Activated CD8-positive, alpha-beta memory T cell treated with anti-CD3 and anti-CD28 coated beads, Interleukin-2, amount 50 U/mL, for 4 hours (primary cell): ENCODE measurements around the gene POU6F2.

Experiments used
- DNase-seq: peaks from one replicate; pipeline ENCODE4 v3.0.0-alpha.2; 2020

POU6F2 gene

DNA sequence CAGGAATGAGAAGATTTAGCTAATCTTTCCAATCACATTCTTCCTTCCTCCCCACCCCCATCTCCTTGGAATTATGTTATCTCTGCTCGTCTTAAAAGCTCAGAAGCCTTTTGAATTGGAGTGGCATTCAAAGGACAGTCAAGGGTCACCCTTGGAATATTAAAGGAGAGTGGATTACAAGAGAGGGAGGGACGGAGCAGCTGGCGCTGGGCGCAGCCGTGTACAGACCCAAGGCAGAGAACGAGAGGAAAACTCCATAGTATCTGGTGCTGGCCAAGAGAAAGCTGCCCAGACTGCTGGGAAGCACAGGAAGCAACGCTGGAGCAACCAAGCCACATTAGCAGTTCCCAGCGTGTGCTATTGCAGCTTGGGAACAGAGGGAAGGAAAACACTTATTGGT is 95.7 kb downstream of the POU6F2 start:
- DNase-seq = no peak

DNA sequence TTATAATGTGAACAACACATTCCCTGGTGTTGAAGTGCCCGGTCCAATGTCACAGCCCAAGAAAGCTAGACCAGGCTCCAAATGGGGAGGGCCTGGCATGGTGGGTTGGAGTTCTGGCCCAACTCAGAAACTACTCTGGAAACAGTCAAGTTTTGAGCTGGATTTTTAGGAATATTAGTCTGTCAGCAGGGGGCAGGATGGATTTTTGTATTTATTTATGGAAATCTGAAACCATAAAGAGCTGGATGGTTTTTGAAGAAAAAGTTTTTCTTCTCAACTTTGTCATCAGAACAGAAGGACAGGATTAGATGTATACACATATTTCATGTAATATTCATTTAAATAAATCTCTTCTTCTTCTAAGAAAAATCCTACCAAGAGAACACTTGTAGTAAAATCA is 97.5 kb downstream of the POU6F2 start:
- no peak for DNase-seq

DNA sequence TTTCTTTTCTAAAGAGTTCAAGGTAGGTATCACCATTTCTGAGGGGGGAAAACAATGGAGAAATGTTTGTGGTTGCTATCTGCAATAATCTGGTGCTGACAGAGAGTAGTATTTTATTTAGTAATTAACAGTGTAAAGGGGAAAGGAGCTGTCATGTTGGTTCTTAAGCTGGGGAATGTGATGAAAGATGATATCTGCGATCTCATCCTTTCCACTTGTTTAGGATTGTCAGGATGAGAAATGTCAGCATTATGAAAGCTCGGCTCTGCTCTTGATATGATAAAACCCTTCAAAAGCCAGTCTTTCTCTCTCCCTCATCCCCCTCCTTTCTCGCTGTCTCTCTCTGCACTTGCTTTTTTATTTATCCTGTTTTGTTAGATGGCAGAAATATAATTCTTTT is 106.1 kb downstream of the POU6F2 start:
- no peak for DNase-seq

DNA sequence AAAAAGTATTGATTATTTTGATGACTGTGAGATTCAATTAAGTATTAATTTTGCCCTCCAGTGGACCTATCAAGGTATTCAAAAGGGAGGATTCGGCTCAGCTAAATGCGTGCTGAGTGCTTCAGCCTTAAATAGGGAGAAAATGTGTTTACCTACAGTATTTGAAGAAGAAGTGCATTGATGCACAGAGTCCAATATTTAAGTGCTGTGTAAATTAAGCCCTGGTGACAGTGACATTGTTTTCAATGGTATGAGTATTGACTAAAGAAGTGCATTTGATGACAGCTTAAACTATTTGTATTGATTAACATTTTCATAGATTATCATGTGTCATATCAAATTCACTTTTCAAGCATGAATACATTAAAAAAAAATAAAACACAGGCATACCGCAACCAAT is 106.6 kb downstream of the POU6F2 start:
- DNase-seq = no peak

DNA sequence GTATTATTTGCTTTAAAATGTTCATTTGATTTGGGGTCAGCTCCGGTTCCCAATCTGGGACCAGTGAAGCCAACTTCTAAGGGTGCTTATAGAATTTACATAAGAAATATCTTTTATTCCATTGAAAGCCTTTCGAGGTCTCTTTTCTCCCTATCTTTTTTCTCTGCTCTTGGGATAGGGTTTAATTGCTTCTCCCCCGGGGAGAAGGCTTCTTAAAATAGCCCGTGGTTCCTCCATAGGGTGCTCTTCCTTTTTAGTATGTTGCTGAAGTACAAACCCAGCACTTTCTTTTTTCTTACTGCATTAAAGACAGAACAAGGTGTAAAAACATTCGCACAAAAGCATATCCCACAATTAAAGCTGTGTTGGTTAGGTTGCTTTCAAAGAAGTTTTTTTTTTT is 107.5 kb downstream of the POU6F2 start:
- DNase-seq = no peak

DNA sequence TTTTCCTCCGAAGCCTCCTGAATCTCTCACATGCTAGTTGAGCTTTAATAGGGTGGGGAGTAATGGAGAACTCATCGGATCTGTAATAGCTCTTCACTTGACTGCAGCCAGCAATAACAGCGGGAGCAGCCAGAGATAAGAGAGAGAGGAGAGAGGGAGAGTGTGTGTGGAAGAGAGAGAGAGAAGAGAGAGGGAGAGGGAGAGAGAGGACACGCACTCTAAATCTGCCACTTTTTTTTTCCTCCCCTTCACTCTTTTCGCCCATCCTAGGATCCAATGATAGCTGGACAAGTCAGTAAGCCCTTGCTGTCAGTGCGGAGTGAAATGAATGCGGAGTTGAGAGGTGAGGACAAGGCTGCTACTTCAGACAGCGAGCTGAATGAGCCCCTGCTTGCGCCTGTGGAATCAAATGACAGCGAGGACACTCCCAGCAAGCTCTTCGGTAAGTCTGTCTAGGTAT is 107.9 kb downstream of the POU6F2 start:
- DNase-seq = no peak

DNA sequence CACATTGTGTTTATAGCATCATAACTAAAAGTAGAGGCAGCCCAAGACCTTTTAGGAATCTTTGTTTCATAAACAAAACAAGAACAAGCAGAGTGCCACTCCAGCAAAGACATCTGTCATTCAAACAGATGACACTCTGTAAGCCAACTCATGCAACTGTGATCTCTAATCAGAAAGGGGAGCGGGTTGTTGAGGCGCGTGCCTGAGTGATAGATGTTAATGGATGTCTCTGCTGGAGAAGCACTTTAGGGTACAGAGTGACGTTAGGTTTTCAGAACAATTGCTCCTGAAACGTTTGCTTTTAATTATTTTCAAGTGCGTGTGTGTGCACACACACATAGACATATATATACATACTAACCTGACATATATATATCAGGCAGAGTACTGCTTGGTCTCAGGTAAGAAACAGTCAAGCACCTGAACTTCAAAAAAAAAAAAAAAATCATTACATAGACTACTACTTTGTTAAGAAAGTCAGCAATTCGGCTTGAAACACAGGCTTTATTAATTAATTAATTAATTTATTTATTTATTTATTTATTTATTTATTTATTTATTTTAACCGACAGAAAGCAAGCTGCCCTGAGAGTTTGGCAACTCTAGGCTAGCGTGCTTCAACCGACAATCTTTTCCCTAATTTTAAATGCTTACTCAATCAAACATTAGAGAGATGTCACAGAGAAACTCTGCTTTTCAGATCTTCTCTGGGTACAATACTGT is 109.1 kb downstream of the POU6F2 start:
- no peak for DNase-seq

DNA sequence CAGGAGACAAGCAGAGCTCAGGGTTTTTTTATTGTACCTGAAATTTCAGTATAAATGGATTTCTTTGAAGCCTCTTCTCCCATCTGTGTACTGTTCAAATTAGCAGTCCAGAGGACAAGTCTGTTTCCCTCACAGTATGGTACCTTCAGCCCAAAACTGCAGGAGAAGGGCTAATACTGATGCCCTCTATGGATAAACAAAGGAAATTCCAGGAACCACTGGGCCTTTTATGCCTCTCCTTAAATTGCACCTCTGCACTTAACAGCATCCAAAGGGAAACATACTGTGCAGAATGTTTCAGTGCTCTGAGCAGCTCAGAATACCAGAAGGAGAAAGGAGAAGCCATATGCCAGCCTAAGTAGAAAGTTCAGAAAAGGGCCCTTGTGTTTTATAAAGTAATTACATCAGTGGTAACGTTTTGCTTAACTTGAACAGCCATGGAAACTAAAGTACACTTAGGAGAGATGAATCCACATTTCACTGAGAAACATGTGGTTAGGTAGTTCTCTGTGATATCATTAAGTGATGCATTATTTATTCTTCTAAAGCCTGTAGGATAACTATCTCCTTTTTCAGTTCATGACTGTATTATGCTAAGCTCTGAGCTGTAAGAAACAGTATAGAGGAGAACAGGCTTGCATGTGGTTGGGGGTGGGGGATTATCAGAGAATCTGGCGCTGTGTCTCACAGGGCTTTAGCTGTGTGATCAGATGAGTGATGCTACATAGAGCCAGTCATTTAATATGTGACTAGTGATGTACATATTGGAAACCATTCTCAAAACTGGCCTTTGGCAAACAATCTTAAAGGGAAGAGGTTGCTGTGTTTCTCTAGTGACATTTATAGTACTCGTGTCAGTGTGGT is 111.3 kb downstream of the POU6F2 start:
- DNase-seq = no peak

DNA sequence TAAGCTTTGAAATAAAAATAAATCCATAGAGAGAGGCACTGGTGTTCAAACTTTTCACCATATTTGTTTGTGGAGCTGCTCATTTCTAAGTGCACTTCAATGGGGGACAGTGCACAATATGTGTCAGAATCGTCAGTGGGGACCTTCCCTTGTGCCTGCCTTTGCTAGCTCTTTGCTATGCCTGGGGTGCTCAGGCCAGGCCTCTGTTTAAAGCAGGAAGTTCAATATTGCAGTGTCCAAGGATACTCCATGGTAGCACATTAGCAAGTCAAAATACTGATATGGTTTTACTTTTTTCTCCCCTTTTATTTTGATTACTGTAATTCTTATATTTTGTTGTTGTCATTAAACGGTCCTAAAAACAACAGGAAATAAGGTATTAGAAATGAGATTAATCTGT is 113.4 kb downstream of the POU6F2 start:
- no peak for DNase-seq

DNA sequence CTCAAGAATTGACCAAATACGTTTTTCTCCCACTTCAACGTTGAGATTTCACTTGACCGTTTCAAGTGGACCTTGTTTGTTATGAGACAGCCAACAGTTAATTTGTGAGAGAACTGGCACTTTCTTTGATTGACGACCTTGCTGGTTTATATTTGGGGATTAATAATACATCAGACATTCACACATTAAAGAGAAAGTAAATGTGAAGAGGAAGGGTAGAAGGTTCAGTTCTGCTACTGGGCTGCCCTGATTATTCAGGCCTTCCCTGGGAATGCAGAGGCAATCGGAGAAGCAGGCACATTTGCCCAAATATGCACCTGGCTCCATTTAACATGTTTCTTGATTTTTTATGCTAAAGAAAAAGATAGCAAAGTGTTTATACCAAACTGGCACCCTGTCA is 114.1 kb downstream of the POU6F2 start:
- DNase-seq = no peak

DNA sequence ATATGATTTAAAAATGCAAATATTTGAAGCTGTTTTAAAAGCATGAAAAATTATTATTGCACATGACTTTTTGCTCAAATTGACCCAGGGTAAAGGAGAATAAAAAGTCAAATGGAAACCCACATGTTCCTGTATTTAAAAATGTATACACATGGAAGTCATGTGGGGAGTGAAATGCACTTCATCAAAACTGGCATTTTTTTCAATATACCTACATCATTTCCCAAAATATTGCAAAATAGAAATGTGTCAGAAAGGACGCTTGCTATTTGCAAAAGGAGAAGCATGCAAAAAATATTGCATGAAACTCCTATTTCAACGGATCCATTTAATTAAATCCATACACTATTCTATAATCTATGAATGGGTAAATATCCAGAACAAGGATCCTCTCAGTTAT is 117.0 kb downstream of the POU6F2 start:
- no peak for DNase-seq

DNA sequence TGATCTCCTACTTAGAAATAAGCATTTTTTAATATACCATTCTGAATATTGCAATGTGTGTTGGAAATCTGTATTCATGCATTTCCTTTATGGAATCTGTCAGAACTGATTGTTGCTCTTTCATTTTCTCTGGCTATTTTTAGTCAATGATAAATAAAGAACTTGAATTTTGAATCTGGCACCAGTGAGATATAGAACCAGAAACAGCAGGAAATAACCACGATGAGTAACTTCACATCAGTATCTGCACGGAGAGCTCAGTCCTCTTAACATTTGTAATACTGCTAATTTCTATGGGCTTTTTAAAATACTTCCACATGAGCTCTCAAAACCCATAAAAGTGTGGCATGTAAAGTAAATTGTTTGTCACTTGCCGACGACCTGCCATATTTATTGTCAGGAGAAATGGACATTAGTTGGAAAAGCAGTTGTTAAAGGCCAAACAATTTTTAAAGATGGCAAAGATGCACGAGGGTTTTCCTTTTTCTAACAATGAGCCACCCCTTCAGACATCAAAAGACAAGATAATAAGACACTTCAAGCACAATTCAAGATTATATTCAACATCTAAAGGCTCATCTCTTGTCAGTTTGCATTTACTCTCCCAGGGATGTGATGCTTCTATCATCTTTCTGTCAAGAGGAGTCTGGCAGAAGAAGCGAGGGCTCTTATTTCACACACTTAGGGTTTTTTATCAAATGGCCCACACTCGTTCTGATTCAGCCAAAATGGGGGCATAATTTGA is 118.3 kb downstream of the POU6F2 start:
- no peak for DNase-seq

DNA sequence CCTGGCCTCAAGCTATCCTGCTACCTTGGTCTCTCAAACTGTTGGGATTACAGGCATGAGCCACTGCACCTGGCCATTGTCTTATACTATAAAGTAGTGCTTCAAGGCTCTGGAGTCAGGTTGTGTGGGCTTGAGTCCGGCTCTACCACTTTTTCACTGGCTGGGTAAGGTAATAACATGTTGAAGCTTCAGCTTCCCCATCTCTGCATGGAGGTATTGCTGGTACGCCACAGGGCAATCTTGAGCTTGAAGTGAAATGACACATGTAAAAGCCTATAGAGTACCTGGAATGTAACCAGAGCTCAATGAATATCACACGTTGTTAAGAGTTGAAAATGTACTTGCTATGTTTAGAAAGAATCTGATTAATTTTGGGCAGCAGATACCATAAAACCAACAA is 120.8 kb downstream of the POU6F2 start:
- DNase-seq = no peak

DNA sequence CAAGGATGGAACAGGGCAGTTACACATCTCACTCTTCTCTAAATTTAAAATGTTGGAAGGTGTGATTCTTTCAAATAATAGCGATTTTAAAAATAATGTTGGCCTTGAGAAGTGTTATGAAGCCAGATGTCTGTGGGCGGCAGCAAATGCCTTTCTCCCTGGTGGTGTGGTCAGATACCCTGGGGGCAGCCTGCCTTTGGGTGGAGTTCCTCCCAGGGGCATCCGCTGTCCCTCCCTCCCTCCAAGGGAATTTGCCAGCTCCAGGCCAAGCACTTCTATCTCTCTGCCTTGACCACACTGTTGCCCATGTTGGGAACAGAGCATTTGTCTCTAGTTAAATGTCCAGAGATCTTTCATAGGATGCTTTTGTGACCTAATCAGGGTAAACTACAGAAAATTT is 121.4 kb downstream of the POU6F2 start:
- no peak for DNase-seq

DNA sequence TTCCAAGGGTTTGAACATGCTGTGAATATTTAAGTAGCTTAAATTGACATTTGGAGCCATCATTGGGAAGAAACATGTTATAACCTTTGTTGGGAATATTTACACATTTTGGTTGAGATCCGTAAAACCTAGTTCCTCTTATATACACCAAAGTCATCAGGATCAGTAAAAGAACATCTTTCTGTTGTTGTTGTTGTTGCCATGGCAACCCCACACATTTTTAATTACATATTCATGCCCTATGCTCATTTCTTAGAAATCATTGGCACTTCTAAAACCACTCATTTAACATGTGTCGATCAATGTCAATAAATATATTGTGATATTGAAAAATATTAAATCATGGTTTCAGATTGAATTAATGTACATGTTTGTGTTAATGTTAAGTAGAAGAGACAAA is 122.6 kb downstream of the POU6F2 start:
- no peak for DNase-seq

DNA sequence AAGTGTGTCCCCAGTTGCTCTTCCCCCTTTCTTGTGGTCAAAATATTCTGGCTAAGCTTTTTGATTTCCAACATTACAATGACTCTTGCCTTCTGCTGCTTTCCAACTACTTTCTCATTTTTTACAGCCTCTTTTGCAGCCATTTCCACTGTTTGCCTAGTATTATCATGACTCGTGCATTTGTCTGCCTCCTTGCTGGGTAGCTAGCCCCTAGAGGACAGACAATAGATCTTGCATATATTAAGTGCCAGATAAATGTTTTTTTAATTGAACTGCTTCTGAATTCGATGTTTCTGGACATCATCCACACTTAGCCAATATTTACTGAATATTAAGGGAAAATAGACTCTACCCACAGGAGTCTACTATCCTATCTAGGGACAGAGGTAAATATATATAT is 124.5 kb downstream of the POU6F2 start:
- no peak for DNase-seq

DNA sequence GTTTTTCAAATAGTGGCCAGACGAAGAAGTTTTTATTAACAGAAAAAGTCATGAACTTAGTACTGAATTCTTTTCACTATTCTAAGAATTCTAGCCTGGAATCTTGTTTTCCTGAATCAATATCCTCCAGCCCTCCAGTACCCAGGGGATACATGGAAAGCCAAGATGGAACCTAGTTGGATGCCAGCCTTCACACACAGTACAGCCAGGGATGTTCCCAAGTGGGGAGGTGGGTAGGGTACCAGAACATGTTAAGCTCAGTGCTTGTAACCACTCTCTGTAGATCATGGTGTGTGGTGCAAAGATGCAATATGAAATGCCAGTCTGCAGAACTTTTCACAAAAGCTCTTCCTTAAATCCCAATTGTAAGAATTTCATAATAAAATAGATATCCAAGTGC is 128.0 kb downstream of the POU6F2 start:
- DNase-seq = no peak

DNA sequence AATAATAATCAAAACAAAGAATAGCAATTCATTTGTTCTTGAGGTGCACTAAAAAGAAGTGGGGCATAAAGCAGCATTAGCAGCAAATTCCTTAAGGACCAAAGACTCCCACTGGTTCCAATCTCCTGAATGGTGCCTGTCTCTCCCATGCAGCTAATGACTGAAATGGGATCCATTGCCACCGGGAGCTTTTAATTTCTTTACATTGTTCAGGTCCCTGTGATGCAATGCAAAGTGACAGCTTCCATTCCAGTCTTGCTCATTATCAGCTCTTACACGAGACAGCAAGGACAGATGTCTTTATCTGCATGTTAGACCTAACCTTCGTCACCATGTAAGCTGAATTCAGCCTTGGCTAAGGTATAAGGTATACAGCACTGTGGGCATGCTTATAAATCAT is 148.1 kb downstream of the POU6F2 start:
- DNase-seq = no peak

DNA sequence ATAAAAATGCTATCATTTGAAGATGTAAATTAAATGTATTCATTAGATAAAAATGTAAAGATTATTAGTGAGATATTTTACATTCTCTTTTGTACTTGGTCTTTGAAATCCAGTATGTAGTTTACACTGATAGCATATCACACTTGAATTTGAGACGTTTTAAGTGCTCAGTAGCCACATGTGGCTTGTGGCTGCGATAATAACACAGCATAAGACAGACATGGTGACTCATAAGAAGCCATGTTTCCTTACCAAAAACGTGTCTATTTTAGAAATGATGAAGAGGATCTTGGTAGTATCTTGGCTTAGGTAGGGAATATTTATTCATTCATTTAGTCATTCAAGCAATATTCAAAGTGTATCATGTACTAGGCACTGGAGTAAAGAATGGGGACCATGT is 149.3 kb downstream of the POU6F2 start:
- no peak for DNase-seq

DNA sequence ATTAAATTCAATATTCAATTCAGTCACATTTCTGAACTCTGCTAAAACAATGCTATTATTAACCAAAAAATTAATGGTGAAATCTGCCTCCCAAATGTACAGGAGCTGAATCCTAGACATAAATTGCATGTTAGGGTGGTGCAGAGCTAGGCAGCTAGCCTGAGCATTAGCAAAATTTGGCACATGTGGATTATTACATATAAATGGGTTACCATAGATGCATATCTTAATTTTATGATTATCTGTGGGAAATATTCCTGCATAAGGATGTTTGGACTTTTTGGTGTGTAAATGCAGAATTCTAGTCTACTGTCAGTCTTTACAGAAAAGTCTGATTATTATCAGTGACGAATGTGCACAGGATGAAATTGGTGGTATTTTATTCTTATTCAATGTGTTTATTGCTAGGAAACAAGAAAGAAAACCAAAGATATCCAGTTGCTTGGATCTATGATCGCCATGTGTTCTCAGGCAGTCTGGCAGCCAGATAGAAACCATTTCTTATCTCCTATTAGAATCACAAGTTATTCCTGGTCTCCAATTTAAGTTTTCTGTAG is 150.7 kb downstream of the POU6F2 start:
- DNase-seq = no peak

DNA sequence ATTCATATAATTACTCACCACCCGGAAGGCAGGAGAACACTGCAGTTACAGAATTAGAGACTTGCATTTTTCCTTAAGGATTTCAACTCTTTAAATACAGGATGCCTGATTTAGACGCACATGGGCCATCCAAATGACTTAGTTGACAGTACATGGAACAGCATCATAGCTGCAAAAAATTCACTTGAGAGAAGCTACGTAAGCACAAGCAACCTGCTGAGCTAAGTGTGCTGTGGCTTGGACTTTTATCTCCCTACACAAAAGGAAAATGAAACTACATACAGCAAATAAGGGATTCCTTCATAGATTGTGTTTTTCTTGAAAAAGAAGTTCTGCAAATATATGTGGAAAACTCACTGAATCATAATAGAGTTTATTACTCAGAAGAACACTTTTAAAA is 152.6 kb downstream of the POU6F2 start:
- no peak for DNase-seq

DNA sequence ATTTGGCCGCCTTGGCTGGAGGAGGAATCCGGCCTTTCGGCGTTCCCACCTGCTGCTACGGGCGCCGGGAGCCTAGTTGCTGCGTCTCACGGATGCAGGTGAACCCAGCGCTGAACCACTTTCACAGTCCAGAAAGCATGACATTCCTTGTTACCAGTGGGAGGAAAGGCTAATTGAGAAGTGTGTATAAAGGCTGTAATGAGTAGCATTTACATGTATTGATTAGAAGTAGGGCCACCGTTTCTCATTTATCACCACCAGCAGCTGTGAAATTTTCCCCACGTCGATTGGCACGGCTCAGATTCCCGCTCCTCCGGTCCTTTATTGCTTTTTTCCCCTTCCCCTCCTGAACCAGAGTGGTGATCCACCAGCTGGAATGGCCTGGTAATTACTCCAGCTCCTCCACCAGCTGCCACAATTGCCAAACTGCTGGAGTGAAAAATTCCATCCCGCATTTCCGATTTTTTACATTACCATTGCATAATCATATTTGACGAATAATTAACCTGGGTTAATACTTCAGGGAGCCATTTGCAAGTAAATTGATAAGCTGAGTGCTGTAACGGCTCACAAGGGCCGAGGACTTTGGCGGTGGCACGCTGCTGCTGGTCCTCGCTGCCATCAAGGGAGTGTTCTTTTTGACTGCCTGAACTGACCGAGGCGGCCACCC is 153.3 kb downstream of the POU6F2 start:
- DNase-seq = no peak

DNA sequence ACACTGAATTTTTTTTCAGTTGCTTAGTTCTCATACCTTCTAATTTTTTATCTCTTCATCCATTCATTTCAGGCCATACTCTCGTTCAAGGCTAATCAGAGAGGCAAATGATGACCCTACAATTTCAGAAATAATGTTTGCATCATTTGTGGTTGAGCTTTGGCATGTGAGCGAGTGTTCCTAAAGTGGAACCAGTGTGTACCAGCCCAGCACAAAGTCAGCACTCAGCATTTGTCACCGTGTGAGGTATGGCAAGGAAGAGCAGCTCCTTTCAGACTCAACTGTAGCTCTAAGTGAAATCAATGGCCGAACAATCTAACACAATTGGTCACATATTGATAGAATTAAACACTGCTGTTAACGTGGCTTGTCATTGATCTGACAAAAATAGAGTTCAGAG is 154.6 kb downstream of the POU6F2 start:
- no peak for DNase-seq
